DMS 273 (cell line): ENCODE data around the gene SEH1L.
"Not testable (repeated sequence)": the region's sequence is repeated elsewhere in the genome, so short reads cannot be mapped to it uniquely, and the experiment has no call there.

Experiments used
- DNase-seq: peaks from one replicate; lab custom pipeline; 2025; ENCODE audit not compliant: unreplicated experiment; lab: John Stamatoyannopoulos, UW

The SEH1L gene

DNA sequence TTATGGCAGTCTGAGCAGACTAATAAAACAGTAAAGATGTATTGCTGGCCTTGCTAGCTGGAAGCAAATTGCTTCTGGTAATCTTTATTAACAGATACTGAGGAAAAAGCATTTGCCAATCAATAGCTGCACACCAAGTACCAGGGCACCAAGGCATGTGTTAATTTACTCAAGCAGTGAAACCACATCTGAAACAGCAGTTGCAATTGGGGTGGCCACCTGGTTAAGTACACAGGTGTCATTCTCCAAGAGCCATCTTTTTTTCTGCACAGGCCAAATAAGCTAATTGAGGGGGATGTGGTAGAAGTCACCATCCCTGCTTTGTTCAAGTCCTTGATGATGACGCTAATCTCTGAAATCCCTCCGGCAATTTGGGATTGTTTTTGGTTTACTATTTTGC, 8.6 kb upstream of the SEH1L start:
- no peak for DNase-seq

DNA sequence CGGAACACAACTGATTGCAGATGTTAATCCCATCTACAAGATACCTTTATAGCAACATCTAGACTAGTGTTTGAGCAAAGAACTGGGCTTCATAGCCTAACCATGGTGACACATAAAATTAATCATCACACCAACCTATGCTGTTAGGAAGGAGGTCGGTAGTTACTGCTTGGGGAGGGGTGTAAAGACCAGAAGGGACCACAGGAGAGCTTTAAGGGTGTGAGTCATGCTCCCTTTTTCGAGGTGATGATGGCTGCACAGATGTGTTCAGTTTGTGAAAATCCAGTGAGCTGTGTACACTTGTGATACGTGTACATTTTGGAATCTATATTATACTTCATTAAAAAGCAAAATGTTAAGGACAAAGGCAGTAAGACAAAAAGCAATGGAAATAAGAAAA, 4.6 kb upstream of the SEH1L start:
- DNase-seq = no peak

DNA sequence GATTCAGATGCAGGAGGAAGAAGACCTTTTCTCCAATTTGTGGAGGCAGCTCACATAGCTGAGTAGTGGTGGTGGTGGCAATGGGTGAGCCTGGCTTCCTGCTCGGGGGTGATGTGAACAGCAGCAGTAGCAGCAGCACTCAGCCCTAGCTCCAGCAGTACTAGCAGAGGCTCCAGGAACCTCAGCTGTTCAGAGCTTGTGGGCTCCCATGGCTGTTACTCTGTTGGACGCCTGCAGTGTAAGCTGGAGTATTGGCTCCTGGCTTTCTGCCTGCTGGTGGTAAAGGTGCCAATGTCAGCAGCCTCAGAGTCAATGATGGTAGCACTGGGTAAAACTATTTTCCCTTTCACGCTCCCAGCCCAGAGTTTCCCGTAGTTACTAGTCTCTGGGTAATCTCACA, 3.1 kb upstream of the SEH1L start:
- peak; percentile 62 for DNase-seq

GRCh38 chr18:12946549-12947284, 1.1 kb upstream of the SEH1L start:
- DNase-seq = peak; percentile 78

- peak; percentile 97 for DNase-seq
Observed at GRCh38 chr18:12948050-12948804, 416 bp downstream of the SEH1L start.

DNA sequence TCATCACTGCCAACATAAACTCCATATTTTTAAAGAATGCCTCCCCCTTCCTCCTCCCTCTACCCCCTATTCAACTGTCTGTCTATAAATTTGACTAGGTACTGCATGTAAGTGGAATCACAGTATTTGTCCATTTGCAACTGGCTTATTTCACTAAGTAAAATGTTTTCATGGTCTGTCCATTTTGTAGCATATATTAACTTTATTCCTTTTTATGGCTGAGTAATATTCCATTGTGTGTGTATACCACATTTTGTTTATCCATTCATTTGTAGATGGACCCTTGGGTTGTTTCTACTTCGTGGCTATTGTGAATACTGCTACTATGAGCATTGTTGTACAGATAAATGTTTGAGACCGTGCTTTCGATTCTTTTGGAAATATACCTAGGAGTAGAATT, 10.7 kb downstream of the SEH1L start:
- no peak for DNase-seq

- peak; percentile 21 for DNase-seq
Observed at GRCh38 chr18:12960395-12960794, 12.6 kb downstream of the SEH1L start.

- peak; percentile 50 for DNase-seq
Observed at GRCh38 chr18:12960853-12961397, 13.1 kb downstream of the SEH1L start.

GRCh38 chr18:12963069-12963468, 15.3 kb downstream of the SEH1L start:
- DNase-seq = peak; percentile 75

DNA sequence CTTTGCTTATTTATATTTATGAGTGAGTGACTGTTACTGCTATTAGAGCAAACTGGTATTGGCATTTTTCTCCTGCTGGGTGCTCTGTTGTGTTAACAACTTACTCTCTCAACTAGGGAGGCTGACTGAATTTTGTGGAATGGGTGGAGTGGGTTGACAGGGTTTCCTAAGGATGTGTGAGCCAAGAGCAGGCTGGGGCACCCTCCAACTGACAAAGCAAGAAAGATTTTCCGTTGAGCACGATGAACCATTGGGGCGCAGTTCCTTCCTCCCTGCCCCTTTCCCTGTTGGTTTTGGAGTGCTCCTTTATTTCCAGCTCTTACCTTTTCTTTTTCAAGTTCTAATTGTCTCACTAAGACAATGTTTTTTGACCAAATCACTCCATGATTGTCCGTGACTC, 20.3 kb downstream of the SEH1L start:
- DNase-seq = no peak

- DNase-seq = no peak
Observed at GRCh38 chr18:12968619-12969018, 20.8 kb downstream of the SEH1L start.

DNA sequence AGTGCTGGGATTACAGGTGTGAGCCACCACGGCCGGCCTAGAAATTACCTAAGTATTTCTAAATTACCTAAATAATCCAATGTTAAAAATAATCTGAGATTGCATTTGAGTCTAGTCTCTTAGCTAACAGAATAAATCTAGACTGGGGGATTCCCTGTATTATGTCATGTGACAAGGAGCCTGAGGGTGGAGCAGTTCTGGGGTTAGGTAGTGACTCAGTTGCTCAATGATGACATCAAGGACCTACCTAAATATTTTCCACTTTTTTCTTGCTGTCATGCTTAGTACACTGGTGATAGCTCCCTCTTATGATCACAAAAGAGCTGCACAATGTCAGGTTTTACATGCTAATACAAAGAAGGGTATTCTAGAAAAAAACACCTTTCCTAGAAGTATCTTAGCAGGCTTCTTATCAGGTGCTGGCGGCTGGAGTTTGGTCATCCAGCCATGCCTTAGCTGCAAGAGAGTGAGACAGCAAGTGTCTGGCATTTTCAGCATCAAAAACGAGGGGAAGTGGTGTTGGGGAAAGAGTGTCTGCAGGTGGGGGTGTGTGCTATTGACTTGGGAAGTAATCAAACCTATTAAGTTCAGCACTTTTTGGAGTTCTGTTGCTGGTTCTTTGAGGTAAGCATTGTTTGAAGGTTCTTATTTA, 25.9 kb downstream of the SEH1L start:
- DNase-seq = no peak

DNA sequence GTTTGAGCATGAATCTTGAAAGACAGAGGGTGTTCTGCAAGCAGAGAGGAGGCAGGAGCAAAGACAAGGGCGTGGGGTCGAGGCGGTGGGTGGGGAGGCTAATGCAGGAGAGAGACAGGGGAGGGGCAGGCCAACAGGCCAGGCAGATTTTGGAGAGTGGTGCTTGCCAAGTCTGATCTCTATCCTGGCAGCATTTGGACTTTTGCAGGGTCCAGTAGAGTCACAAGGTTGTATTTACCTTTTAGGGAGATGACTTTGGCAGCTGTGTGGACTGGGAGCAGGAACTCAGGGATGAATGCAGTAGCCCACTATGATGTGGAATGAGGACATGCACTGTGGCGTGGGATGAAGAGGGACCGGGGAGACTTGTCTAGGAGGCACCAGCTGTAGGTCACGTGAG, 27.7 kb downstream of the SEH1L start:
- no peak for DNase-seq

GRCh38 chr18:12976305-12976704, 28.5 kb downstream of the SEH1L start:
- no peak for DNase-seq

DNA sequence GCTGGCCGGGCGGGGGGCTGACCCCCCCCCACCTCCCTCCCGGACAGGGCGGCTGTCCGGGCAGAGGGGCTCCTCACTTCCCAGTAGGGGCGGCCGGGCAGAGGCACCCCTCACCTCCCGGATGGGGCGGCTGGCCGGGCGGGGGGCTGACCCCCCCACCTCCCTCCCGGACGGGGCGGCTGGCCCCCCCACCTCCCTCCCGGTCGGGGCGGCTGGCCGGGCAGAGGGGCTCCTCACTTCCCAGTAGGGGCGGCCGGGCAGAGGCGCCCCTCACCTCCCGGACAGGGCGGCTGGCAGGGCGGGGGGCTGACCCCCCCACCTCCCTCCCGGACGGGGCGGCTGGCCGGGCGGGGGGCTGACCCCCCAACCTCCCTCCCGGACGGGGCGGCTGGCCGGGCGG, 32.3 kb downstream of the SEH1L start:
- DNase-seq = not testable (repeated sequence)

GRCh38 chr18:12989397-12990122, 41.7 kb downstream of the SEH1L start:
- DNase-seq = no peak

DNA sequence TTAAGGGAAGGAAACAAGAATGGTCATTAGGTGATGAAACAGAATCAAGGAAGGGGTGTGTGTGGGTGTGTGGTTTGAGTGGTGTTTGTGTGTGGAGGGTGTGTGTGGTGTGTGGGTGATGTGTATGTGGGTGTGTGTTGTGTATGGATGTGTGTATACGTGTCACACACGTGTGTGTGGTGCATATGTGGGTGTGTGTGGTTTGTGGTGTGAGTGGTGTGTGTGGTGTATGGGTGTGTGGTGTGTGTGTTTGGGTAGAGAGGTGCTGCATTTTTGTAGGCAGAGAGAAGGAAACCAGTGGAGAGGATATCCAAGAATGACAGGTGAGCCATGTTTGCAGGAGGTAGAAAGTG, 42.3 kb downstream of the SEH1L start:
- no peak for DNase-seq

DNA sequence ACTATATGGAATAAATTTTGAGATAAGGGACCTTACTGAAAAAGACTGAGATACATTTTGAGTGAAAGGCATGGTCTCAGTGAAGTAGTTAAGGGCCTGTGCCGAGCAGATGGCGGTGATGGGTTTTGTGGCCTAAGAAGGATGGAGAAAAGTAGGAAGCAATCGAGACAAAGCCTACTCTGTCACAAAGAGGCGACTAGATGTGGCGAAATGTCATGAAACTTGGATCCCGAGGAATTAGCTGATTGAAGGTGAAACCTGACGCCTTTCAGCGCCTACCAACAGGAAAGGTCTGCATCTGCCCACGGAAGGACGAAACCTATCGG, 42.8 kb downstream of the SEH1L start:
- no peak for DNase-seq

DNA sequence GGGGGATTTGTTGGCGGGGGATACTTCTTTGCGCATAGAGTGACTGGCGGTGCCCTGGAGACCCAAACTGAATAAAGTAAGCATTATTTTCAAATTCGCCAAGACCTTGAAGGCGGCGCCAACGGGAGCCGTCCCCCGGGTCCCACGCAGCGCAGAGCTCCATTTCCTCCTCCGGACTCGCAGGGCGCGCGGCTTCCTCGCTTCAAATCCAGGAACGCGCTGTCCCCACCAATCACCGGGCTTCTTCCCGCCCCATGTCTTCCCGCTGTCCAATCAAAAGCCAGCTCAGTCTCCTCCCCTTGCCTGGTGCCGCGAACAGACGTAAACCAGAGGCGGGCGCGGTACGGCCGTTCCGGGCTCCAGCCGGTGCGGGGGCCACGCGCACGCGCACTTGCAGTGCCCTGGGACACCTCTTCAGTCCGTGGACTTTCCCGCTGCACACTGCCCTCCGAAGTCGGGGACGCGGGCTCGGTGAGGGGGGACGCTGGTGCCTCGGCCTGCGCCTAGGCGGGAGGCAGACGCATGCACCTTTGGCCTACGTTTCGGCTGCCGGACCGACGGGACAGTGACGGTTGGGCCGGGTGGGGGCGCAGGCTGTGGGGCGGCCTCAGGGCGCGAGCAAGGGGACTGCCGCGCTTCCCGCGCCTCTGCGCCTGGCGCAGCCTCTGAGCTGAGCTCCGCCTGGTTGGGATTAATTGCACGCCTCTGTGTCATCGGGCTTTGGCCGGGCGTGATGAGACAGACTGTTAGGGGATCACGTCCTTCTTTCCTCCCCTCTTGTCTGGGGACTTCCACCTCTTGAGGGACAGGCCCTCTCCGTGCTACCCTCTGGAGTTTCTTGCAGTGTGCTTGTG, 43.4 kb downstream of the SEH1L start, which contains the start of gene CEP192:
Gene CEP192 (plus strand): TSS at position 396 of the 854 bp plus-strand sequence. CDS start 8,063 bp downstream, outside the sequence.
- DNase-seq = peak; percentile 99

GRCh38 chr18:12991821-12992179, 44.0 kb downstream of the SEH1L start:
- peak; percentile 53 for DNase-seq
